Measurements from ENCODE around the gene ZFHX3. TPM values are rescaled to one million over a fixed set of nuclear protein-coding genes. Genes with fewer than 3 reads are reported as not detected.
"Not testable (repeated sequence)": the region's sequence is repeated elsewhere in the genome, so short reads cannot be mapped to it uniquely, and the experiment has no call there.

Gene ZFHX3
- total RNA-seq, 1 experiment from 2014 or later = 21.8 TPM

DNA sequence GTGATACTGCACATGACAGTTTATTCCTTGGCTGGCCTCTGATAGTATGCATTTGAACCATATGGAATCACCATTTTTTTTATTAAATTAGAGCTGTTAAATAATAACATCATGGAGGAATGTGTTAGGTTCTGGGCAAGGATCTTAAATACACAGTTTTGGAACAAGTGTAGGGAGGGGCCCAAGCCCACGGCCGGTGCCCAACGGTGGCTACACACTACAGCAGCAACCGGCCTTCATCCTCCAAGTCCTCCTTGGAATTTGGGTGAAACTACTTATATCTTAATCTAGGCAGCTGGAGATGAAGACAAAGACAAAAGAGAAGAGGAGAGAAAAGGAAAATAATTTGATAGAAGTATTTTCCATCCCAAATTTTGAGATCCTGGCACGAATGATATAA is 35.6 kb downstream of the ZFHX3 start:
- TF ChIP-seq EZH2 (IDR thresholded peaks at IDR 0.05; ENCODE audit: borderline replicate concordance, low read depth, low read length, poor library complexity, severe bottlenecking) = no peak
- TF ChIP-seq, protein P1, sequence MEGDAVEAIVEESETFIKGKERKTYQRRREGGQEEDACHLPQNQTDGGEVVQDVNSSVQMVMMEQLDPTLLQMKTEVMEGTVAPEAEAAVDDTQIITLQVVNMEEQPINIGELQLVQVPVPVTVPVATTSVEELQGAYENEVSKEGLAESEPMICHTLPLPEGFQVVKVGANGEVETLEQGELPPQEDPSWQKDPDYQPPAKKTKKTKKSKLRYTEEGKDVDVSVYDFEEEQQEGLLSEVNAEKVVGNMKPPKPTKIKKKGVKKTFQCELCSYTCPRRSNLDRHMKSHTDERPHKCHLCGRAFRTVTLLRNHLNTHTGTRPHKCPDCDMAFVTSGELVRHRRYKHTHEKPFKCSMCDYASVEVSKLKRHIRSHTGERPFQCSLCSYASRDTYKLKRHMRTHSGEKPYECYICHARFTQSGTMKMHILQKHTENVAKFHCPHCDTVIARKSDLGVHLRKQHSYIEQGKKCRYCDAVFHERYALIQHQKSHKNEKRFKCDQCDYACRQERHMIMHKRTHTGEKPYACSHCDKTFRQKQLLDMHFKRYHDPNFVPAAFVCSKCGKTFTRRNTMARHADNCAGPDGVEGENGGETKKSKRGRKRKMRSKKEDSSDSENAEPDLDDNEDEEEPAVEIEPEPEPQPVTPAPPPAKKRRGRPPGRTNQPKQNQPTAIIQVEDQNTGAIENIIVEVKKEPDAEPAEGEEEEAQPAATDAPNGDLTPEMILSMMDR (conservative IDR thresholded peaks at IDR 0.05; ENCODE audit: low read depth, low read length) = no peak
- Histone ChIP-seq H3K4me3 (ENCODE audit: low read depth, low read length, poor library complexity, severe bottlenecking) (no peak overlapping the region), H3K27ac (ENCODE audit: low read depth, low read length, poor library complexity, severe bottlenecking) (no peak overlapping the region), H3K9me3 (ENCODE audit: low read depth, low read length, poor library complexity, severe bottlenecking) (no peaks in the 10 kb centered on the region), H3K36me3 (ENCODE audit: insufficient read depth, low read length, poor library complexity, severe bottlenecking) (no peaks in the 10 kb centered on the region), H3K27me3 (replicated peaks; ENCODE audit: insufficient read depth, low read depth, low read length, poor library complexity) (no peaks in the 10 kb centered on the region), H3K4me1 (ENCODE audit: insufficient read depth, low read length, poor library complexity, severe bottlenecking) (peaks cover 15% of the 10 kb centered on the region)
- intact Hi-C loops (cut with micrococcal nuclease; ENCODE audit: unreplicated experiment) = no loop called here
- ChIA-PET POLR2A (ENCODE audit: low non-redundant PET) (no interaction called here), CTCF (no interaction called here)
- no TSS peak for BruUV-seq (replicated peaks)
- DNase-seq (ENCODE audit: low spot score) = no peak

- TF ChIP-seq, protein P1 (conservative IDR thresholded peaks at IDR 0.05; ENCODE audit: low read depth, low read length) = no peak; the same call in 1 of the 2 replicates
- no peak for TF ChIP-seq EZH2 (IDR thresholded peaks at IDR 0.05; ENCODE audit: borderline replicate concordance, low read depth, low read length, poor library complexity, severe bottlenecking)
- DNase-seq (ENCODE audit: low spot score) = no peak
- H3K36me3 ChIP-seq (ENCODE audit: insufficient read depth, low read length, poor library complexity, severe bottlenecking) = no peaks in the 10 kb centered on the region
- CTCF ChIA-PET = no interaction called here
- intact Hi-C loops (cut with micrococcal nuclease; ENCODE audit: unreplicated experiment) = no loop called here
- H3K4me3 ChIP-seq (ENCODE audit: low read depth, low read length, poor library complexity, severe bottlenecking) = no peak overlapping the region
- H3K27me3 ChIP-seq (replicated peaks; ENCODE audit: insufficient read depth, low read depth, low read length, poor library complexity) = no peaks in the 10 kb centered on the region
- no peaks in the 10 kb centered on the region for H3K9me3 ChIP-seq (ENCODE audit: low read depth, low read length, poor library complexity, severe bottlenecking)
- peaks cover 15% of the 10 kb centered on the region for H3K4me1 ChIP-seq (ENCODE audit: insufficient read depth, low read length, poor library complexity, severe bottlenecking)
- H3K27ac ChIP-seq (ENCODE audit: low read depth, low read length, poor library complexity, severe bottlenecking) = no peak overlapping the region
- no TSS peak for BruUV-seq (replicated peaks)
- POLR2A ChIA-PET (ENCODE audit: low non-redundant PET) = no interaction called here
These were observed 36.0 kb downstream of the ZFHX3 start for GRCh38 chr16:73011926-73012325.

DNA sequence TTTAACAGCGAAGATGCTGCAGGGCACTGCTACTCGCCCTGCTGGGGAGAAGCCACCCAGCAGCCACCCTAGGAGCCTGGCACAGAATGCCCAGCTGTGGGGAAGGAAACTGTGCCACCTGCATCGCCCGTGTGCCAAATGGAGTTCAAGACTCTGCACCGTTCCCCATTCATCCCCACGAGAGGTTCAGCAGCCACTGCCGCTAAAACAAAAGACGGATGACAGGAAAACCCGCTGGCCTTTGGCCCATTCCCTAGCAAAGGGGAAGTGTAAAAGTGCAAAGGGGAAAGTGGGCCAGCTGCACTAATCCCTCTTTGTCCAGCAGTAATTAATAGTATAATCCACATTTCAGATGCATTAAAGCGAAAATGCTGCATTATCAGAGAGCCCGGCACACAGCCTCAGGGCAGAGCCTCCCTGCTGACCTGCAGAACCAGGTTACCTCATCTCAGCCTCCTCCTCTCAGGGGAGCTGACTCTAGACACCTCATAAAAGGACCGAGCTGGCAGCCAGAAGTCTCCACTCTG is 37.7 kb downstream of the ZFHX3 start:
- Histone ChIP-seq H3K27me3 (replicated peaks; ENCODE audit: insufficient read depth, low read depth, low read length, poor library complexity) (no peaks in the 10 kb centered on the region), H3K27ac (ENCODE audit: low read depth, low read length, poor library complexity, severe bottlenecking) (no peak overlapping the region), H3K36me3 (ENCODE audit: insufficient read depth, low read length, poor library complexity, severe bottlenecking) (no peaks in the 10 kb centered on the region), H3K4me3 (ENCODE audit: low read depth, low read length, poor library complexity, severe bottlenecking) (no peak overlapping the region), H3K4me1 (ENCODE audit: insufficient read depth, low read length, poor library complexity, severe bottlenecking) (peaks cover 15% of the 10 kb centered on the region), H3K9me3 (ENCODE audit: low read depth, low read length, poor library complexity, severe bottlenecking) (no peaks in the 10 kb centered on the region)
- intact Hi-C loops (cut with micrococcal nuclease; ENCODE audit: unreplicated experiment) = no loop called here
- BruUV-seq (replicated peaks) = no TSS peak
- TF ChIP-seq, protein P1 (conservative IDR thresholded peaks at IDR 0.05; ENCODE audit: low read depth, low read length) = no peak
- no peak for TF ChIP-seq EZH2 (IDR thresholded peaks at IDR 0.05; ENCODE audit: borderline replicate concordance, low read depth, low read length, poor library complexity, severe bottlenecking)
- POLR2A ChIA-PET (ENCODE audit: low non-redundant PET) = no interaction called here
- CTCF ChIA-PET = no interaction called here
- no peak for DNase-seq (ENCODE audit: low spot score)

GRCh38 chr16:73009710-73010109 is 38.2 kb downstream of the ZFHX3 start:
- H3K36me3 ChIP-seq (ENCODE audit: insufficient read depth, low read length, poor library complexity, severe bottlenecking); intact Hi-C loops (cut with micrococcal nuclease; ENCODE audit: unreplicated experiment); H3K4me3 ChIP-seq (ENCODE audit: low read depth, low read length, poor library complexity, severe bottlenecking); CTCF ChIA-PET; POLR2A ChIA-PET (ENCODE audit: low non-redundant PET); BruUV-seq (replicated peaks); DNase-seq (ENCODE audit: low spot score); H3K27me3 ChIP-seq (replicated peaks; ENCODE audit: insufficient read depth, low read depth, low read length, poor library complexity); H3K27ac ChIP-seq (ENCODE audit: low read depth, low read length, poor library complexity, severe bottlenecking); H3K9me3 ChIP-seq (ENCODE audit: low read depth, low read length, poor library complexity, severe bottlenecking): not testable (repeated sequence)
- peaks cover 15% of the 10 kb centered on the region for H3K4me1 ChIP-seq (ENCODE audit: insufficient read depth, low read length, poor library complexity, severe bottlenecking)

Data from A673 (cell line).